Smooth muscle cell (in vitro differentiated cells): Measurements from ENCODE around the gene CIITA. TPM values are rescaled to one million over a fixed set of nuclear protein-coding genes. Genes with fewer than 3 reads are reported as not detected.

Experiments
- DNase-seq: peaks from one replicate; lab custom pipeline; 2025; ENCODE audit not compliant: unreplicated experiment; lab: John Stamatoyannopoulos, UW
- H2AFZ ChIP-seq: fragments of 200-600 bp; sonication (generic); 2 replicates; pipeline ENCODE4 v1.6.0; 2016; ENCODE audit warnings: antibody characterized with exemption, low read depth, mild to moderate bottlenecking
- H3F3A ChIP-seq: fragments of 200-600 bp; sonication (generic); 2 replicates; pipeline ENCODE4 v1.6.0; 2017; ENCODE audit warnings: antibody characterized with exemption, low read depth
- H3K27ac ChIP-seq: fragments of 200-600 bp; sonication (generic); 2 replicates; pipeline ENCODE4 v1.5.1; 2016; ENCODE audit warnings: low read depth, mild to moderate bottlenecking
- H3K27me3 ChIP-seq: fragments of 200-600 bp; sonication (generic); 2 replicates; pipeline ENCODE4 v1.6.1; 2016; ENCODE audit warnings: low read depth, mild to moderate bottlenecking
- H3K36me3 ChIP-seq: fragments of 200-600 bp; sonication (generic); 2 replicates; pipeline ENCODE4 v1.5.1; 2016; ENCODE audit warnings: low read depth
- H3K4me1 ChIP-seq: fragments of 200-600 bp; sonication (generic); 2 replicates; pipeline ENCODE4 v1.5.1; 2016; ENCODE audit warnings: low read depth
- H3K4me2 ChIP-seq: fragments of 200-600 bp; sonication (generic); 2 replicates; pipeline ENCODE4 v1.6.0; 2016; ENCODE audit warnings: mild to moderate bottlenecking
- H3K4me3 ChIP-seq: fragments of 200-600 bp; sonication (generic); 2 replicates; pipeline ENCODE4 v1.5.1; 2016; ENCODE audit warnings: mild to moderate bottlenecking
- H3K79me2 ChIP-seq: fragments of 200-600 bp; sonication (generic); 2 replicates; pipeline ENCODE4 v1.6.0; 2016; ENCODE audit warnings: low read depth, mild to moderate bottlenecking
- H3K9ac ChIP-seq: fragments of 200-600 bp; sonication (generic); 2 replicates; pipeline ENCODE4 v1.6.0; 2016; ENCODE audit warnings: low read depth
- H3K9me3 ChIP-seq: fragments of 200-600 bp; sonication (generic); replicated peaks from 2 replicates; pipeline ENCODE4 v1.5.1; 2016; ENCODE audit warnings: low read depth
- H4K20me1 ChIP-seq: fragments of 200-600 bp; sonication (generic); 2 replicates; pipeline ENCODE4 v1.6.0; 2016; ENCODE audit warnings: low read depth
- WGBS: methylation state at CpG from one replicate; pipeline ENCODE4 v1.1.7; 2016; ENCODE audit warnings: low lambda C conversion rate; 5-methylcytosine and 5-hydroxymethylcytosine counted together
- polyA plus RNA-seq: library from polyadenylated mRNA; unstranded; fragments of >200 nt; fragmentation: Nextera tagmentation; extraction: Ambion mirVana; gene quantifications from 2 replicates; pipeline ENCODE4 v1.2.1, GENCODE V29; 2016
- total RNA-seq: library from RNA; depleted of rRNA; stranded (reverse); fragments of >200 nt; gene quantifications from 2 replicates; pipeline ENCODE4 v1.2.3, GENCODE V29; 2014
- TF ChIP-seq, protein P1 (sequence below): fragments of 200-600 bp; sonication (generic); IDR thresholded peaks from 2 replicates; pipeline ENCODE4 v1.5.1; 2017; ENCODE audit warnings: borderline replicate concordance, mild to moderate bottlenecking, antibody characterized with exemption; ENCODE audit not compliant: insufficient read depth, poor library complexity, severe bottlenecking

The CIITA gene
- total and polyA plus RNA-seq, 2 experiments from 2014 or later, result 0.31 TPM; not detected in 1

DNA sequence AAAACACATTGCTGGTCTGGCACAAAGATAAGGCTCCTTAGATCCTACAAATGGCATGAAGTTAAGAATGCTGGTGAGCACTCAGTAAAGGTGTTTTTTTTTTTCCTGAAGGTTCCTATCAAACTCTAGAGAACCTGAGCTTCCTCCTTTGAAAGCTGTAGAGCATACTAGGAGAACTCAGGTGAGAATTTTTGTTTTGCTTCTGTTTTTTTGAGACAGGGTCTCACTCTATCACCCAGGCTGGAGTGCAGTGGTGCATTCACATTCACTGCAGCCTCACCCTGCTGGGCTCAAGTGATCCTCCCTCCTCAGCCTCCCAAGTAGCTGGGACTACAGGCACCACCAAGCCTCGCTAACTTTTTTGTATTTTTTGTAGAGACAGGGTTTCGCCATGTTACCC, 21.0 kb upstream of the CIITA start:
- Histone ChIP-seq H3K9me3 (no peaks in the 10 kb centered on the region), H3K27ac (no peak overlapping the region), H3K4me1 (no peaks in the 10 kb centered on the region), H2AFZ (no peak overlapping the region), H3K27me3 (peaks cover 4% of the 10 kb centered on the region), H3K36me3 (no peaks in the 10 kb centered on the region), H3K9ac (no peak overlapping the region), H3K79me2 (no peaks in the 10 kb centered on the region), H3K4me3 (no peak overlapping the region), H3K4me2 (no peak overlapping the region), H3F3A (no peaks in the 10 kb centered on the region), H4K20me1 (no peaks in the 10 kb centered on the region)
- TF ChIP-seq, protein P1, sequence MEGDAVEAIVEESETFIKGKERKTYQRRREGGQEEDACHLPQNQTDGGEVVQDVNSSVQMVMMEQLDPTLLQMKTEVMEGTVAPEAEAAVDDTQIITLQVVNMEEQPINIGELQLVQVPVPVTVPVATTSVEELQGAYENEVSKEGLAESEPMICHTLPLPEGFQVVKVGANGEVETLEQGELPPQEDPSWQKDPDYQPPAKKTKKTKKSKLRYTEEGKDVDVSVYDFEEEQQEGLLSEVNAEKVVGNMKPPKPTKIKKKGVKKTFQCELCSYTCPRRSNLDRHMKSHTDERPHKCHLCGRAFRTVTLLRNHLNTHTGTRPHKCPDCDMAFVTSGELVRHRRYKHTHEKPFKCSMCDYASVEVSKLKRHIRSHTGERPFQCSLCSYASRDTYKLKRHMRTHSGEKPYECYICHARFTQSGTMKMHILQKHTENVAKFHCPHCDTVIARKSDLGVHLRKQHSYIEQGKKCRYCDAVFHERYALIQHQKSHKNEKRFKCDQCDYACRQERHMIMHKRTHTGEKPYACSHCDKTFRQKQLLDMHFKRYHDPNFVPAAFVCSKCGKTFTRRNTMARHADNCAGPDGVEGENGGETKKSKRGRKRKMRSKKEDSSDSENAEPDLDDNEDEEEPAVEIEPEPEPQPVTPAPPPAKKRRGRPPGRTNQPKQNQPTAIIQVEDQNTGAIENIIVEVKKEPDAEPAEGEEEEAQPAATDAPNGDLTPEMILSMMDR, result no peak
- WGBS, result 87% methylated on average over 2 of the region's 2 CpGs
- no peak for DNase-seq

DNA sequence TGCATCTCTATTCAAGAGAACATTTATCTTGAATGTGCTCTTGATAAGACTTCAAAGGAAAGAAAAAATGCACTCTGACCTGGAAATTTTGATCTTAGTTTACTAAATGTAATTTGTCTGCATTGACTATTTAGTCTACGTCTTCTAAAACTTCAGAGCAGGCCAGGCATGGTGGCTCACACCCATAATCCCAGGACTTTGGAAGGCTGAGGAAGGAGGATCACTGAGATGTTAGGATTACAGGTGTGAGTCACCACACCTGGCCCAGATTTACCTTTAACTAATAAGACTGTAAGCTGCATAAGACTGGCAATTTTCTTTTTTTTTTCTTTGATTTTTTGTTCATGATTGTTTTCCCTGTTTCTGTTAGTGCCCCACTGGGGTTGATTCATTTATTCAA, 18.8 kb upstream of the CIITA start:
- H3K9ac ChIP-seq, result no peak overlapping the region
- peaks cover 21% of the 10 kb centered on the region for H3K27me3 ChIP-seq
- no peaks in the 10 kb centered on the region for H4K20me1 ChIP-seq
- H3K4me1 ChIP-seq, result no peaks in the 10 kb centered on the region
- no peaks in the 10 kb centered on the region for H3K36me3 ChIP-seq
- no peak overlapping the region for H3K27ac ChIP-seq
- no peaks in the 10 kb centered on the region for H3K79me2 ChIP-seq
- no peak for DNase-seq
- no peak overlapping the region for H3K4me2 ChIP-seq
- TF ChIP-seq, protein P1, result no peak
- WGBS, result 97% methylated on average over 1 of the region's 1 CpG
- H3F3A ChIP-seq, result no peaks in the 10 kb centered on the region
- H3K4me3 ChIP-seq, result no peak overlapping the region
- H3K9me3 ChIP-seq, result no peaks in the 10 kb centered on the region
- H2AFZ ChIP-seq, result no peak overlapping the region

DNA sequence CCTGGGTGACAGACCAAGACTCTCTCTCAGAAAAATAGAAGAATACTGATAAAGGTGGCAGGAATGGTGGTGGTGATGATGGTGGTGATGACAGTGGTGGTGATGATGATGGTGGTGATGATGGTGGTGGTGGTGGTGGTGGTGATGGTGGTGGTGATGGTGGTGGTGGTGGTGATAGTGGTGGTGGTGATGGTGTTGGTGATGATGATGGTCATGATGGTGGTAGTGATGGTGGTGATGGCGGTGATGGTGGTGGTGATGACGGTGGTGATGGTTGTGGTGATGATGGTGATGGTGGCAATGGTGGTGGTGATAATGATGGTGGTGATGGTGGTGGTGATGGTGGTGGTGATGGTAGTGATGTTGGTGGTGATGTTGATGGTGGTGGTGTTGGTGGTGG, 18.0 kb upstream of the CIITA start:
- WGBS, result 59% methylated on average over 2 of the region's 2 CpGs
- H3K4me1 ChIP-seq, result no peaks in the 10 kb centered on the region

DNA sequence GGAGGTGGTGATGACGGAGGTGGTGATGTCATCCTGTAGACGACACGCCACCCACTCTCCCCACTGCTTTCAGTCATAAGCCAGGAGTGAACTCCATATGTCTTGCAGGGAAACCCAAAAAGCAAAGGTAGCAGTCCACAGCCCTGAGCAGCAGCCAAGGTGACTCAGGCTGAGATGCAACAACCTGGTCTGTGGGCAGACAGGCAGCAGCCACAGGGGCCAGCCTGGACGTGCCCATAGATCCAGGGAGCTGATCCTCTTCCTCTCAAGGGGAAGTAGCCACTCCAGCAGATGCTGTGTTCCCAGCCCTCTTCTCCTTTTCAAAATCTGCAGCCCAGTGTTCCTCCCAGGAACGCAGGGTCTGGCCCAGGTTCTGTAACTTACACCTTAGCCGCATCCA, 17.3 kb upstream of the CIITA start:
- Histone ChIP-seq H3K79me2 (no peaks in the 10 kb centered on the region), H3F3A (no peaks in the 10 kb centered on the region), H3K9ac (no peak overlapping the region), H3K27me3 (peaks cover 25% of the 10 kb centered on the region), H3K4me3 (no peak overlapping the region), H4K20me1 (no peaks in the 10 kb centered on the region), H3K36me3 (no peaks in the 10 kb centered on the region), H2AFZ (no peak overlapping the region), H3K4me1 (no peaks in the 10 kb centered on the region), H3K27ac (no peak overlapping the region), H3K4me2 (no peak overlapping the region), H3K9me3 (no peaks in the 10 kb centered on the region)
- DNase-seq, result no peak
- TF ChIP-seq, protein P1, result no peak
- 83% methylated on average over 6 of the region's 6 CpGs for WGBS

More for the DNA sequence above, 18.0 kb upstream of the CIITA start:
- H3K9ac ChIP-seq, result no peak overlapping the region
- H3K4me3 ChIP-seq, result no peak overlapping the region
- H3K4me2 ChIP-seq, result no peak overlapping the region
- no peaks in the 10 kb centered on the region for H4K20me1 ChIP-seq
- no peaks in the 10 kb centered on the region for H3K9me3 ChIP-seq
- H3K27me3 ChIP-seq, result peaks cover 21% of the 10 kb centered on the region
- no peak overlapping the region for H2AFZ ChIP-seq
- TF ChIP-seq, protein P1, result no peak
- no peaks in the 10 kb centered on the region for H3F3A ChIP-seq
- DNase-seq, result no peak
- no peak overlapping the region for H3K27ac ChIP-seq
- H3K36me3 ChIP-seq, result no peaks in the 10 kb centered on the region
- H3K79me2 ChIP-seq, result no peaks in the 10 kb centered on the region
